ENCODE data around the gene SLX4IP. TPM values are rescaled to one million over a fixed set of nuclear protein-coding genes. Genes with fewer than 3 reads are reported as not detected.

Gene SLX4IP
- total RNA-seq, 2 donors from 2014 or later, result 3.2 to 4.9 TPM

GRCh38 chr20:10550204-10551118 is 115.4 kb downstream of the SLX4IP start:
- DNase-seq (ENCODE audit: low spot score), result no peak
- ATAC-seq, result peak in 1 of 2 donors; percentile 56
- H3K4me3 Mint-ChIP-seq, result peak overlapping the region; percentile 16

GRCh38 chr20:10551732-10552724 is 116.9 kb downstream of the SLX4IP start:
- H3K27ac Mint-ChIP-seq, result no peak overlapping the region
- ATAC-seq (no peak), DNase-seq (ENCODE audit: low spot score) (no peak)

More at GRCh38 chr20:10550204-10551118, 115.4 kb downstream of the SLX4IP start:
- no peaks in the 10 kb centered on the region for H3K9me3 Mint-ChIP-seq
- no peaks in the 10 kb centered on the region for H3K36me3 Mint-ChIP-seq
- H3K4me1 Mint-ChIP-seq (ENCODE audit: low read depth in 2 of 2), result peaks cover 18 to 25% of the 10 kb centered on the region in 2 donors
- peak overlapping the region in 1 of 2 donors; percentile 30 for H3K27ac Mint-ChIP-seq
- H3K27me3 Mint-ChIP-seq, result no peaks in the 10 kb centered on the region

GRCh38 chr20:10553326-10553984 is 118.3 kb downstream of the SLX4IP start:
- no peaks in the 10 kb centered on the region for H3K9me3 Mint-ChIP-seq
- ATAC-seq (no peak), DNase-seq (ENCODE audit: low spot score) (no peak)
- peaks cover 19 to 22% of the 10 kb centered on the region in 2 donors for H3K4me1 Mint-ChIP-seq (ENCODE audit: low read depth in 2 of 2)
- H3K36me3 Mint-ChIP-seq, result no peaks in the 10 kb centered on the region
- H3K27me3 Mint-ChIP-seq, result no peaks in the 10 kb centered on the region
- no peak overlapping the region for H3K27ac Mint-ChIP-seq
- no peak overlapping the region for H3K4me3 Mint-ChIP-seq

More at GRCh38 chr20:10551732-10552724, 116.9 kb downstream of the SLX4IP start:
- H3K4me3 Mint-ChIP-seq, result no peak overlapping the region
- H3K36me3 Mint-ChIP-seq, result no peaks in the 10 kb centered on the region
- peaks cover 18 to 25% of the 10 kb centered on the region in 2 donors for H3K4me1 Mint-ChIP-seq (ENCODE audit: low read depth in 2 of 2)
- no peaks in the 10 kb centered on the region for H3K27me3 Mint-ChIP-seq
- no peaks in the 10 kb centered on the region for H3K9me3 Mint-ChIP-seq

- no peak overlapping the region for H3K4me3 Mint-ChIP-seq
- H3K36me3 Mint-ChIP-seq, result no peaks in the 10 kb centered on the region
- peaks cover 23 to 26% of the 10 kb centered on the region in 2 donors for H3K4me1 Mint-ChIP-seq (ENCODE audit: low read depth in 2 of 2)
- no peaks in the 10 kb centered on the region for H3K9me3 Mint-ChIP-seq
- no peak for ATAC-seq
- H3K27me3 Mint-ChIP-seq, result no peaks in the 10 kb centered on the region
- no peak for DNase-seq (ENCODE audit: low spot score)
- no peak overlapping the region for H3K27ac Mint-ChIP-seq
Measured at GRCh38 chr20:10554285-10554684, 119.2 kb downstream of the SLX4IP start.

GRCh38 chr20:10555393-10555792 is 120.3 kb downstream of the SLX4IP start:
- Mint-ChIP-seq H3K4me3 (no peak overlapping the region), H3K27me3 (no peaks in the 10 kb centered on the region), H3K27ac (no peak overlapping the region), H3K9me3 (no peaks in the 10 kb centered on the region), H3K36me3 (no peaks in the 10 kb centered on the region), H3K4me1 (ENCODE audit: low read depth in 2 of 2) (peaks cover 19% of the 10 kb centered on the region in 2 donors)
- ATAC-seq (no peak), DNase-seq (ENCODE audit: low spot score) (no peak)

- Mint-ChIP-seq H3K27me3 (no peaks in the 10 kb centered on the region), H3K4me3 (no peak overlapping the region), H3K27ac (no peak overlapping the region), H3K4me1 (ENCODE audit: low read depth in 2 of 2) (peaks cover 14% of the 10 kb centered on the region in 2 donors), H3K36me3 (no peaks in the 10 kb centered on the region), H3K9me3 (no peaks in the 10 kb centered on the region)
- ATAC-seq (no peak), DNase-seq (ENCODE audit: low spot score) (no peak)
Measured at GRCh38 chr20:10555865-10556308, 120.8 kb downstream of the SLX4IP start.

GRCh38 chr20:10556519-10557083 is 121.5 kb downstream of the SLX4IP start:
- Mint-ChIP-seq H3K27me3 (no peaks in the 10 kb centered on the region), H3K4me1 (ENCODE audit: low read depth in 2 of 2) (peaks cover 10% of the 10 kb centered on the region in 2 donors), H3K36me3 (no peaks in the 10 kb centered on the region), H3K4me3 (no peak overlapping the region), H3K9me3 (no peaks in the 10 kb centered on the region), H3K27ac (no peak overlapping the region)
- DNase-seq (ENCODE audit: low spot score) (no peak), ATAC-seq (no peak)

GRCh38 chr20:10557685-10558084 is 122.6 kb downstream of the SLX4IP start:
- no peaks in the 10 kb centered on the region for H3K27me3 Mint-ChIP-seq
- ATAC-seq, result no peak
- peaks cover under 1% of the 10 kb centered on the region for H3K36me3 Mint-ChIP-seq
- H3K4me3 Mint-ChIP-seq, result no peak overlapping the region
- no peak overlapping the region for H3K27ac Mint-ChIP-seq
- DNase-seq (ENCODE audit: low spot score), result no peak
- peaks cover 7 to 8% of the 10 kb centered on the region in 2 donors for H3K4me1 Mint-ChIP-seq (ENCODE audit: low read depth in 2 of 2)
- no peaks in the 10 kb centered on the region for H3K9me3 Mint-ChIP-seq

- H3K4me3 Mint-ChIP-seq, result peak overlapping the region; percentile 4
- H3K4me1 Mint-ChIP-seq (ENCODE audit: low read depth in 2 of 2), result peaks cover 9 to 17% of the 10 kb centered on the region in 2 donors
- ATAC-seq (peak; percentile 89 to 93), DNase-seq (ENCODE audit: low spot score) (no peak)
- no peaks in the 10 kb centered on the region for H3K9me3 Mint-ChIP-seq
- peaks cover 6% of the 10 kb centered on the region for H3K36me3 Mint-ChIP-seq
- no peaks in the 10 kb centered on the region for H3K27me3 Mint-ChIP-seq
- peak overlapping the region in 1 of 2 donors; percentile 2 for H3K27ac Mint-ChIP-seq
Measured at GRCh38 chr20:10558635-10559187, 123.6 kb downstream of the SLX4IP start.

- peaks cover 6% of the 10 kb centered on the region for H3K36me3 Mint-ChIP-seq
- no peak for DNase-seq (ENCODE audit: low spot score)
- H3K27ac Mint-ChIP-seq, result no peak overlapping the region
- no peak for ATAC-seq
- H3K9me3 Mint-ChIP-seq, result no peaks in the 10 kb centered on the region
- no peaks in the 10 kb centered on the region for H3K27me3 Mint-ChIP-seq
- peaks cover 15 to 22% of the 10 kb centered on the region in 2 donors for H3K4me1 Mint-ChIP-seq (ENCODE audit: low read depth in 2 of 2)
- no peak overlapping the region for H3K4me3 Mint-ChIP-seq
Measured at GRCh38 chr20:10559266-10559665, 124.2 kb downstream of the SLX4IP start.

- ATAC-seq (no peak), DNase-seq (ENCODE audit: low spot score) (no peak)
- Mint-ChIP-seq H3K36me3 (peaks cover 6% of the 10 kb centered on the region), H3K4me1 (ENCODE audit: low read depth in 2 of 2) (peaks cover 18 to 23% of the 10 kb centered on the region in 2 donors), H3K27ac (no peak overlapping the region), H3K9me3 (no peaks in the 10 kb centered on the region), H3K27me3 (no peaks in the 10 kb centered on the region), H3K4me3 (no peak overlapping the region)
Measured at GRCh38 chr20:10560686-10561085, 125.6 kb downstream of the SLX4IP start.

GRCh38 chr20:10561302-10561701 is 126.2 kb downstream of the SLX4IP start:
- DNase-seq (ENCODE audit: low spot score) (no peak), ATAC-seq (no peak)
- Mint-ChIP-seq H3K36me3 (peaks cover 6% of the 10 kb centered on the region), H3K4me1 (ENCODE audit: low read depth in 2 of 2) (peaks cover 20 to 25% of the 10 kb centered on the region in 2 donors), H3K4me3 (no peak overlapping the region), H3K9me3 (no peaks in the 10 kb centered on the region), H3K27ac (peak overlapping the region in 1 of 2 donors; percentile 51), H3K27me3 (no peaks in the 10 kb centered on the region)
